Activated CD4-positive, alpha-beta T cell treated with anti-CD3 and anti-CD28 coated beads, Interleukin-10, Interleukin-2, amounts not matched to agents 100 ng/mL and 50 ng/mL, durations not matched to agents 16 hours and 8 hours (primary cell): ENCODE results near the gene SEC23A.
"Not testable (repeated sequence)": the region's sequence is repeated elsewhere in the genome, so short reads cannot be mapped to it uniquely, and the experiment has no call there.

ENCODE experiments used
- DNase-seq: peaks from one replicate; pipeline ENCODE4 v3.0.0-alpha.2; 2020

Gene SEC23A

GRCh38 chr14:39028620-39029019 lies 74.4 kb downstream of the SEC23A start:
- DNase-seq = no peak

GRCh38 chr14:39025810-39026627 lies 77.0 kb downstream of the SEC23A start:
- DNase-seq = peak; percentile 18

DNA sequence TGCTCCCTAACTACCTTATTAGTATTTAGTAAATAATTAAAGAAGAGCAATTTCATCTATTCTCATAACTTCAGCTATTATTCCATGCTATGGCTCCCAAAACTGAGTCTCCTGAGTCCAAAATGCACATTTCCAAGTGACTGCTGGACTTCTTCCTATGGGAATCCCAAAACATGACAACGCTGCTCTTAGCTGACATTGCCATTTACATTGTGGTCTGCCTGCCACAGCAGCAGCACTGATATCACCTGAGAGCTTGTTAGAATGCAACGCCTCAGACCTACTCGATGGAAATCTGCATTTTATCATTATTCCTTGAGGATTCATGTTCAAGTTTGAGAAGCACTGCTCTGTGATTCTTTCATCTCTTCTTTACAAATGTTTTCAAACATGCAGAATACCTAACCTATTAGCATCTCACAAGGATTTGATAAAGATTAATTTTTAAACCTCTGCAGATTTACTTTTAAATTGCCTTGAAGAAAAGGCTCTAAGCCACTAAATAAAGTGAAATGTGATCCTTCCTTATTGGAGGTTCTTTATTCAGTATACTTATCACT lies 77.7 kb downstream of the SEC23A start:
- DNase-seq = no peak

DNA sequence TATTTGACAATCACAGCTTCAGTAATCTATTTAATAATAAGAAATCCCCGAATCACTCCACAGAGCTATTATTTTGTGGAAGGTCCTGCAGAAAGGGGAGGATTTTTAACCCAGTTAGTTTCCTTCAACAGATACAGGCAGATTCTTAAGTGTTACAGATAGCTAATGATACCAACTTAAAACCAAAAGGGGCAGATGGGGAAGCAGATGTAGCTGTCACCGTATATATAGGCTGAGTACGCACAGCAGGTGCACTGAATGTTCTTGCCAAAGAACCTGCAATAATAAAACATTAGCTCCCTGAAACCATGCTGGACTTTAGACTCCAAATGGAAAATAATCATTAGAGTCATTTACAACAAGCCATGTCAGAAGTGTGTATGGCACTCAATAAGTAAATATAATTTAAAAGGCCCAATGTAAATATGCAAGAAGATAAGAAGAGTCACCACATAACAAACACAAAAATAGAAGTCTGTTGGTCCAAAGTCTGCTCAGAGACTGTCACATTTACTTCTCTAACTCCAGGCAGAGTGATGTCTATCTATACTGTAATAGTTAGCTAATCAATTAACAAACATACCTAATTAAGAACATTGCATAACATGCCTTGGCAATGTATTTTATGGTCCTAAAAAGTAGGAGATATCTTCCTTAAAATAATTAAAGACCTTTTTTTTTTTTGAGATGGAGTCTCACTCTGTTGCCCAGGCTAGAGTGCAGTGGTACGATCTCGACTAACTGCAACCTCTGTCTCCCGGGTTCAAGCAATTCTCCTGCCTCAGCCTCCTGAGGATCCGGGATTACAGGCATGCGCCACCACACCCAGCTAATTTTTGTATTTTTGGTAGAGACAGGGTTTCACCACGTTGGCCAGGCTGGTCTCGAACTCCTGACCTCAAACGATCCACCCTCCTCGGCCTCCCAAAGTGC lies 78.8 kb downstream of the SEC23A start:
- DNase-seq = no peak

GRCh38 chr14:39017096-39018016 lies 85.7 kb downstream of the SEC23A start:
- not testable (repeated sequence) for DNase-seq

DNA sequence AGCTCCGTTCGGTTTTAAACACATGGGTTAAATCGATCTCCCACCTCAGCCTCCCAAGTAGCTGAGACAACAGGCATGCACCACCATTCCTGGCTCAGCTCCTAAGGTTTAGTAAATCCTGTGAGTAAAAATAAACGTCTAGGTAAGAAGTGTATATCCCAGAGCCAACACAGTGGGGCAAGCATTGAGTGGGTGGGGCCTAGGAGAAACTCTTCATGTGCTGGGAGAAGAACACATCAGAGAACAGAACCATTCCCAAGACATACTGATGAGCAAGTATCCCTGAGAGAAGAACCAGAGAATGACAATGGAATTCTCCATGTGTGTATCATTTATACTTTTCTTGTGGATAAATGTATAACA lies 86.3 kb downstream of the SEC23A start:
- DNase-seq = no peak

DNA sequence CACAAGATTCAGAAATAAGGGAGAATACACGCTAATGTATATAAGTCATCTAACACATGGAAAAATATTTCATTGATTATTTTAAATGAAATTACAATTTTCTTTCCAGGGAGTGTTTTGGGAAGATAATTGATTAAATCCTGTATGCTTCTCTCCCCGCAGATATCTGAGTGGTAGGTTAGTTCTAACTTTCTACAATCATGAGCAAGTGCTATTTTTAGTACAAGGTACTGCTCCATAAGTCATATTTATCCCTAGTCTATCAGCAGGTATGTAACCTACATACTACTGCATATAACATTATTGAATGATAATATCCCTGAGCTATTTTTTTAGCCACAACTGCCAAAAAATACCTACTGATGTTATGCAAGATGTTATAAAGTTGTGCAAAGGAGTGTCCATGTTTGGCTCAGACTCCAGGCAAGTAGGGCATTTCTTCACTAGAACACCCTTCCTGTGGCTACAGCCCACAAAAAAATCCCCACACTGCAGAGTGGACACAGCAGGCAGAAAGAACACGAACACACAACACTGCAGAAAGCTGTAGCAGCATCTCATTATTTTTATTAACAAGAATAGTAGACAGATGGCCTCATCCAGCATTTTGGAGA lies 87.0 kb downstream of the SEC23A start:
- DNase-seq = no peak

DNA sequence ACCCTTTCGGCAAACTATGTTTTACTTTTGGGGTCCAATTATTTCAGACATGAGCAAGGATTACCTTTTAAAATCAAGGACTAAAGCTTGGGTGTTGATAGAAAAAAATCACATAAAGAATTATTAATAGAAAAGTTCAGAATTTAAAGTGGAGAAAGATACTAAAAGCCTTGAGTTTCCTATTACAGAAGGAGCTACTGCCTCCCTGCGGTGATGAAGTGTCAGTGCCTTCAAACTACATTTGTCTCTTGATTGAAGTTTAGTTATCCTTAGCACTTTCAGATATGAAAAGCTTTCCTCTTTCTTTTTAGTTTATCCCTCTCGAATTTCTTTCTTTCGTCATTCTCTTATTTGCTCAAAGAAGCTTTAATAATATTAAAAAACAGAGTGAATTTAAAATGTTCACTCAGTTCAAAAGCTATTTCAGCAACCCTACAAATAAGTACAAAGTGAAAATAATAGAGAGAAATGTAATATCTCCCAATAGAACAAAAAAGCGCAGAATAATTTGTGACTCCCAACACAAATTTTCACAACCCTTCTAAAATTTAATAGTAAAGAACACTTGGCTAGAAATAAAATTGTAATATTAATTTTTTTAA lies 87.6 kb downstream of the SEC23A start:
- DNase-seq = peak; percentile 35

- DNase-seq = no peak
Measured at GRCh38 chr14:39014460-39014859, 88.6 kb downstream of the SEC23A start.

DNA sequence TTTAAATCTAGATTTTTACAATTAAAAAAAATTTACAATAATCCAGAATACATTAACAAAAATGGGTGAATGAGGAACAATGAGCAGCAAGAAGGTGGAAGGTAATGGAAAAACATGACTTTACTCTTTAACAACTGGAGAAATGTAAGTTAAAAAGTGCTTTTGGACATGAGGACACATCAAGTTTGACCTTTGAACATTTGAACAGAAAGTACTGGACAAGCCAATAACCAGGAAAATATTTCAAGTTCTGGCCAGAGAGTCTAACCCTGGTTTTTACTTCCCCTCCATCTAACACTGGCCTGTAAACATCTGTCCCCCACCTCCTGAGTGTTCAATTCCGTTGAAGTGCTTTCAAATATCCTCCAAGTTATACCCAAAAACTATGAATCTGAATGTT lies 94.1 kb downstream of the SEC23A start:
- DNase-seq = not testable (repeated sequence)

DNA sequence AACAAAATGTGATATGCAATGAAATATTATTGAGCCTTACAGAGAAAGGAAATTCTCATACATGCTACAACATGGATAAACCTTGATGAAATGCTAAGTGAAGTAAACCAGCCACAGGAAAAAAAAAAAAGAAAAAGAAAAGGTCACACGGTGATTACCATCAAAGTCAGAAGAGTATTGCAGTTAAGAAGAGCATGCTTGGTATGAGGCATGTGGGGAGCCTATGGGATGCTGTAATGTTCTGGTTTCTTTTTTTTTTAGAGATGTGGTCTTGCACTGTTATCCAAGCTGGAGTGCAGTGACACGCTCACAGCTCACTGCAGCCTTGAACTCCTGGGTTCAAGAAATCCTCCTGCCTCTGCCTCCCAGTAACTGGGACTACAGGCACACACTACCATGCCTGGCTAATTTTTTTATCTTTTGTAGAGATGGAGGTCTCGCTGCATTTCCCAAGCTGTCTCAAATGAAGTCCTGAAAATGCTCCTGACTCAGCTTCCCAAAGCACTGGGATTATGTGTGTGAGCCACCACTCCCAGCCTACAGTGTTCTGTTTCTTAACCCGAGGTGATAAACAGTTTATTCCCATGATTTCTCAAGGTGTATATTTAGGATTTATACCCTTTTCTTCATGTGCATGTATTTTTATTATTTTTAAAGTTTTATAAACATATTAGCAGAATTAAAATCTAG lies 96.2 kb downstream of the SEC23A start:
- DNase-seq = no peak

- no peak for DNase-seq
Measured at GRCh38 chr14:39005044-39005880, 97.8 kb downstream of the SEC23A start.

- no peak for DNase-seq
Measured at GRCh38 chr14:38999949-39000348, 103.1 kb downstream of the SEC23A start.

DNA sequence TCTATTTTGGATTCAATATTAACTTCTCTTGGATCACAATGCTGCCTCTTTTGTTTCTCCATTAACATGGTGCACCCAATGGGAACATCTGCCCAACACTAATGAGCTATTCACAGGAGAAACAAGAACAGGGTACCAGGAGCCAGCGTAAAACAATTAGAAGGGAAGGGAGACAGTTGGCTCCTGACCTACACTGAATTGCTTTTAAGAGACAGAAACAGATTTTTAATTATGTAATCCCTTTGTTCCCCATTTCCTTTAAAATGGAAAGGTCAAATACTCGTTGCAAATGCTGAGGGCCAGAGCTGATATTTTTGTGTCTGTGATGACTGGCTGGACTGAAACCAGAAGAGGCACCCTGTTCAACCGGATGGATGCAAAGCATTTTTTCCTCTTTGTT lies 108.3 kb downstream of the SEC23A start:
- DNase-seq = no peak

DNA sequence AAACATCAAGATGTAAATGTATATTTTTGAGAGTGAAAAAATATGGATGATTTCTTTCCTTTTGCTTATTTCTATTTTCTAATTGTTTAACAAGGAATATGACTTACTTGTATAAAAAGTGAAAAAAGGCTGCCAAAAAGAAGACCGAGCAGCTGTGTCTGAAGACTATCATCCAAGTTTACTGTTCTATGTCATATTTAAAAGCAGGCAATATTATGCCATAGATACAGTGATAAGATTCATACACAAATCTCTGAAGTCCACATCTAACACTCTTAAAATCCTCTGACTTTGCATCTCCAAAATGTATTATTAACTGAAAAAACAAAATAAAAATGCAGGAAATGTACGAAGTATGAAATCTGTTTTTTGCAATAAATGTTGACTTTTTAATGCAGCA lies 109.1 kb downstream of the SEC23A start:
- DNase-seq = no peak

- no peak for DNase-seq
Measured at GRCh38 chr14:38992067-38992844, 110.8 kb downstream of the SEC23A start.

- no peak for DNase-seq
Measured at GRCh38 chr14:38991299-38991698, 111.7 kb downstream of the SEC23A start.

DNA sequence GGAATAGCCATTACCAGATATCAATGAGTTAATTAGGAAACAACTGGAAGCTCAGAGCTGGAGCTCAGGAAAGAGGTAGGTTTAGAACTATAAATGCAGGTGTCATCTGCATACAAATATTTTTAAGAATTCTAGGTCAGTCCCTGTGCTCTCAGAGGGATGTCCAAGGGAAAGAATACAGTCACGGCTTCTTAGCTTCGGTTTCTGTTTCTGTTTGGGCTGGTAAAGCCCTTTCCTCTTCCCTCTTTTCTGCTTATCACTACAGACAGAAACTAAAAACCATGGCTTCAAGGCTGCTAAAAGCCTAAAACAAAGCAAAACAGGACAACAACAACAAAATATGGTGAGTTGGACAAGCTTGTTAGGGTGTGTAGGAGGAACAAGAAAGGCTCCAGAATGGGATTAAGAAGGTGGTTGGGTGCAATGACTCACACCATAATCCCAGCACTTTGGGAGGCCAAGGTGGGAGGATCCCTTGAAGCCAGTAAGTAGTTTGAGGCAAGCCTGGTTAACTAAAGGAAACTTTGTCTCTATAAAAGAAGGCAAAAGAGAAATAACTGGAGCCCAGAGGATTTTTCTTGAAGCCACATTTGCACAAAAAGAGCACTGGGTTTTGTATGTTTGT lies 113.0 kb downstream of the SEC23A start:
- peak; percentile 9 for DNase-seq

- DNase-seq = no peak
Measured at GRCh38 chr14:38987781-38988180, 115.3 kb downstream of the SEC23A start.
